ENCODE measurements around the gene CCM2.

Gene CCM2

GRCh38 chr7:44964831-44965440 is 35.1 kb upstream of the CCM2 start:
- no peak for TF ChIP-seq POLR2A (IDR thresholded peaks at IDR 0.05; ENCODE audit: low read depth, low read length)
- DNase-seq (ENCODE audit: insufficient read length, low spot score) (no peak), FAIRE-seq (no peak)

- TF ChIP-seq POLR2A (IDR thresholded peaks at IDR 0.05; ENCODE audit: low read depth, low read length) = no peak
- DNase-seq (ENCODE audit: insufficient read length, low spot score) = no peak
- no peak for FAIRE-seq
These were observed 34.5 kb upstream of the CCM2 start for GRCh38 chr7:44965441-44965903.

GRCh38 chr7:44965937-44966730 is 33.9 kb upstream of the CCM2 start:
- no peak for TF ChIP-seq POLR2A (IDR thresholded peaks at IDR 0.05; ENCODE audit: low read depth, low read length)
- no peak for FAIRE-seq
- DNase-seq (ENCODE audit: insufficient read length, low spot score) = no peak

- no peak for TF ChIP-seq POLR2A (IDR thresholded peaks at IDR 0.05; ENCODE audit: low read depth, low read length)
- DNase-seq (ENCODE audit: insufficient read length, low spot score) = no peak
- no peak for FAIRE-seq
These were observed 33.1 kb upstream of the CCM2 start for GRCh38 chr7:44966731-44967538.

- FAIRE-seq (no peak), DNase-seq (ENCODE audit: insufficient read length, low spot score) (no peak)
- TF ChIP-seq POLR2A (IDR thresholded peaks at IDR 0.05; ENCODE audit: low read depth, low read length) = no peak
These were observed 32.2 kb upstream of the CCM2 start for GRCh38 chr7:44967571-44968446.

- TF ChIP-seq POLR2A (IDR thresholded peaks at IDR 0.05; ENCODE audit: low read depth, low read length) = no peak
- FAIRE-seq (no peak), DNase-seq (ENCODE audit: insufficient read length, low spot score) (no peak)
These were observed 30.8 kb upstream of the CCM2 start for GRCh38 chr7:44969049-44969700.

GRCh38 chr7:44969701-44970522 is 30.1 kb upstream of the CCM2 start:
- no peak for TF ChIP-seq POLR2A (IDR thresholded peaks at IDR 0.05; ENCODE audit: low read depth, low read length)
- FAIRE-seq (no peak), DNase-seq (ENCODE audit: insufficient read length, low spot score) (no peak)

GRCh38 chr7:44970523-44971051 is 29.4 kb upstream of the CCM2 start:
- DNase-seq (ENCODE audit: insufficient read length, low spot score) (no peak), FAIRE-seq (no peak)
- TF ChIP-seq POLR2A (IDR thresholded peaks at IDR 0.05; ENCODE audit: low read depth, low read length) = no peak

- no peak for TF ChIP-seq POLR2A (IDR thresholded peaks at IDR 0.05; ENCODE audit: low read depth, low read length)
- FAIRE-seq = no peak
- DNase-seq (ENCODE audit: insufficient read length, low spot score) = no peak
These were observed 28.7 kb upstream of the CCM2 start for GRCh38 chr7:44971188-44971901.

GRCh38 chr7:44971902-44972441 is 28.0 kb upstream of the CCM2 start:
- no peak for DNase-seq (ENCODE audit: insufficient read length, low spot score)
- TF ChIP-seq POLR2A (IDR thresholded peaks at IDR 0.05; ENCODE audit: low read depth, low read length) = no peak

GRCh38 chr7:44972562-44972961 is 27.4 kb upstream of the CCM2 start:
- TF ChIP-seq POLR2A (IDR thresholded peaks at IDR 0.05; ENCODE audit: low read depth, low read length) = no peak
- no peak for DNase-seq (ENCODE audit: insufficient read length, low spot score)
- FAIRE-seq = no peak

More at GRCh38 chr7:44971902-44972441, 28.0 kb upstream of the CCM2 start:
- FAIRE-seq = no peak

Measured in H54 (cell line).